ENCODE results near the gene RAMP3. TPM values are rescaled to one million over a fixed set of nuclear protein-coding genes. Genes with fewer than 3 reads are reported as not detected.

Gene RAMP3
- total and polyA plus RNA-seq, 9 of the 15 experiments (the other 6 are each of a cell fraction or from before 2014, with no cell fraction given): not detected

DNA sequence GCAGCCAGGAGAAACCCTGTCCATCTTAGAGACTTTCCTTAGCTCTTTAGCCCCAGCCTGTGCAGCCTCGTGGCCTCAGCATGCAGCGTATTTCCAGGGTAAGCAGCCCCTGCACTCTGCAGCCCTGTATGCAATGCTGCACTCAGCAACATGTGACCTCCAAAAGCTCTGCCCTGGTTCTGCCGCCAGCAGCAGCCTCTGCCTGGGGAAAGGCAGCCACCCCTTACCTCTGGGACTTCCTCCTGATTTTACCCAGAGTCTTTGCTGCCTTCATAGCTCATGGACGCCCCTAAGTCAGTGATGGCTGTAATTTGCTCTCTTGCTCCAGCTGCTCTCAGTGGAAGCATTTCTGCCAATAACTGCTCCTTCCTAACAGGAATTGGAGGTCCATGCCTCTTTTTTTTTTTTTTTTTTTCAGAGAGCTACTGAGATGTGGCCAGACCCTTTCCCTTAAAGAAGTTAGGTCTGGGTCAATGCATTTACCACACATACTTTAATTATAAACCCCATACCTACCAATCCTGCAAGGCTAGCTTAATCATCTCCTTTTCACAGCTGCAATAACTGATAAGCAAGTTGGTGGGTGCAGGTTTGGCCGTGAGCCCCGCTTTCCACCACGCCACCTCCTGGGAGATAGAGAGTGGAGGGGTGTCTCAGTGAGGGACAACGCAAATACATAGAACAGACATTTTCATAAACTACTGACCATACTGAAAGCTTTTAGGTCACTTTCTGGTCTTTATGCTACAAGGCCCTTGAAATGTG, 71.7 kb downstream of the RAMP3 start (continued):
- TF ChIP-seq, protein P1, sequence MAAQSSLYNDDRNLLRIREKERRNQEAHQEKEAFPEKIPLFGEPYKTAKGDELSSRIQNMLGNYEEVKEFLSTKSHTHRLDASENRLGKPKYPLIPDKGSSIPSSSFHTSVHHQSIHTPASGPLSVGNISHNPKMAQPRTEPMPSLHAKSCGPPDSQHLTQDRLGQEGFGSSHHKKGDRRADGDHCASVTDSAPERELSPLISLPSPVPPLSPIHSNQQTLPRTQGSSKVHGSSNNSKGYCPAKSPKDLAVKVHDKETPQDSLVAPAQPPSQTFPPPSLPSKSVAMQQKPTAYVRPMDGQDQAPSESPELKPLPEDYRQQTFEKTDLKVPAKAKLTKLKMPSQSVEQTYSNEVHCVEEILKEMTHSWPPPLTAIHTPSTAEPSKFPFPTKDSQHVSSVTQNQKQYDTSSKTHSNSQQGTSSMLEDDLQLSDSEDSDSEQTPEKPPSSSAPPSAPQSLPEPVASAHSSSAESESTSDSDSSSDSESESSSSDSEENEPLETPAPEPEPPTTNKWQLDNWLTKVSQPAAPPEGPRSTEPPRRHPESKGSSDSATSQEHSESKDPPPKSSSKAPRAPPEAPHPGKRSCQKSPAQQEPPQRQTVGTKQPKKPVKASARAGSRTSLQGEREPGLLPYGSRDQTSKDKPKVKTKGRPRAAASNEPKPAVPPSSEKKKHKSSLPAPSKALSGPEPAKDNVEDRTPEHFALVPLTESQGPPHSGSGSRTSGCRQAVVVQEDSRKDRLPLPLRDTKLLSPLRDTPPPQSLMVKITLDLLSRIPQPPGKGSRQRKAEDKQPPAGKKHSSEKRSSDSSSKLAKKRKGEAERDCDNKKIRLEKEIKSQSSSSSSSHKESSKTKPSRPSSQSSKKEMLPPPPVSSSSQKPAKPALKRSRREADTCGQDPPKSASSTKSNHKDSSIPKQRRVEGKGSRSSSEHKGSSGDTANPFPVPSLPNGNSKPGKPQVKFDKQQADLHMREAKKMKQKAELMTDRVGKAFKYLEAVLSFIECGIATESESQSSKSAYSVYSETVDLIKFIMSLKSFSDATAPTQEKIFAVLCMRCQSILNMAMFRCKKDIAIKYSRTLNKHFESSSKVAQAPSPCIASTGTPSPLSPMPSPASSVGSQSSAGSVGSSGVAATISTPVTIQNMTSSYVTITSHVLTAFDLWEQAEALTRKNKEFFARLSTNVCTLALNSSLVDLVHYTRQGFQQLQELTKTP (IDR thresholded peaks at IDR 0.05; ENCODE audit: low read depth in 1 of 2, partially characterized antibody in 2 of 2): no peak
- TF ChIP-seq, protein P2, sequence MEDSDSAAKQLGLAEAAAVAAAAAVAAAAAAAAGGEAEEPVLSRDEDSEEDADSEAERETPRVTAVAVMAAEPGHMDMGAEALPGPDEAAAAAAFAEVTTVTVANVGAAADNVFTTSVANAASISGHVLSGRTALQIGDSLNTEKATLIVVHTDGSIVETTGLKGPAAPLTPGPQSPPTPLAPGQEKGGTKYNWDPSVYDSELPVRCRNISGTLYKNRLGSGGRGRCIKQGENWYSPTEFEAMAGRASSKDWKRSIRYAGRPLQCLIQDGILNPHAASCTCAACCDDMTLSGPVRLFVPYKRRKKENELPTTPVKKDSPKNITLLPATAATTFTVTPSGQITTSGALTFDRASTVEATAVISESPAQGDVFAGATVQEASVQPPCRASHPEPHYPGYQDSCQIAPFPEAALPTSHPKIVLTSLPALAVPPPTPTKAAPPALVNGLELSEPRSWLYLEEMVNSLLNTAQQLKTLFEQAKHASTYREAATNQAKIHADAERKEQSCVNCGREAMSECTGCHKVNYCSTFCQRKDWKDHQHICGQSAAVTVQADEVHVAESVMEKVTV (CRISPR knock-in tag; IDR thresholded peaks at IDR 0.05): no peak
- TF ChIP-seq NEUROD1 (IDR thresholded peaks at IDR 0.05; ENCODE audit: borderline replicate concordance, low read depth, low read length, partially characterized antibody): no peak
- TF ChIP-seq POU5F1 (IDR thresholded peaks at IDR 0.05; ENCODE audit: borderline replicate concordance, low read depth, low read length, partially characterized antibody): no peak
- no peak for TF ChIP-seq ZNF778 (CRISPR knock-in tag; IDR thresholded peaks at IDR 0.05)
- TF ChIP-seq, protein P3, sequence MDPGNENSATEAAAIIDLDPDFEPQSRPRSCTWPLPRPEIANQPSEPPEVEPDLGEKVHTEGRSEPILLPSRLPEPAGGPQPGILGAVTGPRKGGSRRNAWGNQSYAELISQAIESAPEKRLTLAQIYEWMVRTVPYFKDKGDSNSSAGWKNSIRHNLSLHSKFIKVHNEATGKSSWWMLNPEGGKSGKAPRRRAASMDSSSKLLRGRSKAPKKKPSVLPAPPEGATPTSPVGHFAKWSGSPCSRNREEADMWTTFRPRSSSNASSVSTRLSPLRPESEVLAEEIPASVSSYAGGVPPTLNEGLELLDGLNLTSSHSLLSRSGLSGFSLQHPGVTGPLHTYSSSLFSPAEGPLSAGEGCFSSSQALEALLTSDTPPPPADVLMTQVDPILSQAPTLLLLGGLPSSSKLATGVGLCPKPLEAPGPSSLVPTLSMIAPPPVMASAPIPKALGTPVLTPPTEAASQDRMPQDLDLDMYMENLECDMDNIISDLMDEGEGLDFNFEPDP (CRISPR knock-in tag; IDR thresholded peaks at IDR 0.05): no peak
- TF ChIP-seq, protein P4, sequence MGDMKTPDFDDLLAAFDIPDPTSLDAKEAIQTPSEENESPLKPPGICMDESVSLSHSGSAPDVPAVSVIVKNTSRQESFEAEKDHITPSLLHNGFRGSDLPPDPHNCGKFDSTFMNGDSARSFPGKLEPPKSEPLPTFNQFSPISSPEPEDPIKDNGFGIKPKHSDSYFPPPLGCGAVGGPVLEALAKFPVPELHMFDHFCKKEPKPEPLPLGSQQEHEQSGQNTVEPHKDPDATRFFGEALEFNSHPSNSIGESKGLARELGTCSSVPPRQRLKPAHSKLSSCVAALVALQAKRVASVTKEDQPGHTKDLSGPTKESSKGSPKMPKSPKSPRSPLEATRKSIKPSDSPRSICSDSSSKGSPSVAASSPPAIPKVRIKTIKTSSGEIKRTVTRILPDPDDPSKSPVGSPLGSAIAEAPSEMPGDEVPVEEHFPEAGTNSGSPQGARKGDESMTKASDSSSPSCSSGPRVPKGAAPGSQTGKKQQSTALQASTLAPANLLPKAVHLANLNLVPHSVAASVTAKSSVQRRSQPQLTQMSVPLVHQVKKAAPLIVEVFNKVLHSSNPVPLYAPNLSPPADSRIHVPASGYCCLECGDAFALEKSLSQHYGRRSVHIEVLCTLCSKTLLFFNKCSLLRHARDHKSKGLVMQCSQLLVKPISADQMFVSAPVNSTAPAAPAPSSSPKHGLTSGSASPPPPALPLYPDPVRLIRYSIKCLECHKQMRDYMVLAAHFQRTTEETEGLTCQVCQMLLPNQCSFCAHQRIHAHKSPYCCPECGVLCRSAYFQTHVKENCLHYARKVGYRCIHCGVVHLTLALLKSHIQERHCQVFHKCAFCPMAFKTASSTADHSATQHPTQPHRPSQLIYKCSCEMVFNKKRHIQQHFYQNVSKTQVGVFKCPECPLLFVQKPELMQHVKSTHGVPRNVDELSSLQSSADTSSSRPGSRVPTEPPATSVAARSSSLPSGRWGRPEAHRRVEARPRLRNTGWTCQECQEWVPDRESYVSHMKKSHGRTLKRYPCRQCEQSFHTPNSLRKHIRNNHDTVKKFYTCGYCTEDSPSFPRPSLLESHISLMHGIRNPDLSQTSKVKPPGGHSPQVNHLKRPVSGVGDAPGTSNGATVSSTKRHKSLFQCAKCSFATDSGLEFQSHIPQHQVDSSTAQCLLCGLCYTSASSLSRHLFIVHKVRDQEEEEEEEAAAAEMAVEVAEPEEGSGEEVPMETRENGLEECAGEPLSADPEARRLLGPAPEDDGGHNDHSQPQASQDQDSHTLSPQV (IDR thresholded peaks at IDR 0.05): no peak
- TF ChIP-seq ZNF785 (CRISPR knock-in tag; IDR thresholded peaks at IDR 0.05): no peak
- TF ChIP-seq ZNF695 (CRISPR knock-in tag; IDR thresholded peaks at IDR 0.05): no peak
- TF ChIP-seq, protein P5, sequence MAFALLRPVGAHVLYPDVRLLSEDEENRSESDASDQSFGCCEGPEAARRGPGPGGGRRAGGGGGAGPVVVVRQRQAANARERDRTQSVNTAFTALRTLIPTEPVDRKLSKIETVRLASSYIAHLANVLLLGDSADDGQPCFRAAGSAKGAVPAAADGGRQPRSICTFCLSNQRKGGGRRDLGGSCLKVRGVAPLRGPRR (CRISPR knock-in tag; IDR thresholded peaks at IDR 0.05): no peak
- TF ChIP-seq ZFP30 (CRISPR knock-in tag; IDR thresholded peaks at IDR 0.05; ENCODE audit: borderline replicate concordance): no peak
- no peak for TF ChIP-seq PTRF (tag; IDR thresholded peaks at IDR 0.05)
- TF ChIP-seq ZNF699 (CRISPR knock-in tag; IDR thresholded peaks at IDR 0.05; ENCODE audit: insufficient replicate concordance): no peak
- TF ChIP-seq ZBED1 (IDR thresholded peaks at IDR 0.05): no peak
- TF ChIP-seq ZNF507 (tag; conservative IDR thresholded peaks at IDR 0.05): no peak
